Measurements from ENCODE around the gene GUCD1.

- TF ChIP-seq EP300 (IDR thresholded peaks at IDR 0.05; ENCODE audit: low read depth) (no peak), CTCF (IDR thresholded peaks at IDR 0.05) (no peak), POLR2A (IDR thresholded peaks at IDR 0.05) (no peak)
These were observed 40.3 kb upstream of the GUCD1 start for GRCh38 chr22:24595228-24595627.
